TTC549 (cell line): ENCODE measurements around the gene ASH1L.
A peak's percentile ranks its signal among the peaks of the same experiment; 100 is the strongest.
"Not testable (repeated sequence)": the region's sequence is repeated elsewhere in the genome, so short reads cannot be mapped to it uniquely, and the experiment has no call there.

Experiments
- FAIRE-seq: peaks from 2 replicates; lab custom pipeline; 2012; peaks lifted over from hg19 to GRCh38; lab: Jason Lieb, UNC

ASH1L gene

GRCh38 chr1:155442431-155442830 is 120.2 kb downstream of the ASH1L start:
- FAIRE-seq: peak; percentile 51

- no peak for FAIRE-seq
Measured at GRCh38 chr1:155437405-155437804, 125.2 kb downstream of the ASH1L start.

- FAIRE-seq: not testable (repeated sequence)
Measured at GRCh38 chr1:155433831-155434389, 128.7 kb downstream of the ASH1L start.

- not testable (repeated sequence) for FAIRE-seq
Measured at GRCh38 chr1:155433128-155433830, 129.3 kb downstream of the ASH1L start.

- FAIRE-seq: no peak
Measured at GRCh38 chr1:155424091-155424490, 138.5 kb downstream of the ASH1L start.

- no peak for FAIRE-seq
Measured at GRCh38 chr1:155420788-155421187, 141.8 kb downstream of the ASH1L start.

GRCh38 chr1:155411840-155412239 is 150.8 kb downstream of the ASH1L start:
- not testable (repeated sequence) for FAIRE-seq

- peak; percentile 13 for FAIRE-seq
Measured at GRCh38 chr1:155410931-155411330, 151.7 kb downstream of the ASH1L start.

- no peak for FAIRE-seq
Measured at GRCh38 chr1:155396874-155397476, 165.6 kb downstream of the ASH1L start.

- FAIRE-seq: no peak
Measured at GRCh38 chr1:155392898-155393411, 169.6 kb downstream of the ASH1L start.

- peak; percentile 19 for FAIRE-seq
Measured at GRCh38 chr1:155389826-155390225, 172.8 kb downstream of the ASH1L start.

GRCh38 chr1:155385836-155386235 is 176.8 kb downstream of the ASH1L start:
- FAIRE-seq: not testable (repeated sequence)

- FAIRE-seq: no peak
Measured at GRCh38 chr1:155383406-155383805, 179.2 kb downstream of the ASH1L start.

- FAIRE-seq: no peak
Measured at GRCh38 chr1:155379631-155380090, 182.9 kb downstream of the ASH1L start.

- FAIRE-seq: no peak
Measured at GRCh38 chr1:155379180-155379579, 183.4 kb downstream of the ASH1L start.

- no peak for FAIRE-seq
Measured at GRCh38 chr1:155360051-155360450, 202.6 kb downstream of the ASH1L start.

GRCh38 chr1:155352631-155353030 is 210.0 kb downstream of the ASH1L start:
- no peak for FAIRE-seq

- no peak for FAIRE-seq
Measured at GRCh38 chr1:155342842-155343241, 219.8 kb downstream of the ASH1L start.

GRCh38 chr1:155339515-155340097 is 223.0 kb downstream of the ASH1L start:
- peak; percentile 29 for FAIRE-seq

GRCh38 chr1:155334962-155335361 is 227.6 kb downstream of the ASH1L start:
- FAIRE-seq: no peak

- FAIRE-seq: no peak
Measured at GRCh38 chr1:155329980-155330598, 232.5 kb downstream of the ASH1L start.

- FAIRE-seq: not testable (repeated sequence)
Measured at GRCh38 chr1:155328856-155329255, 233.7 kb downstream of the ASH1L start.
